T-helper 2 cell treated with Interferon-gamma antibody and Interleukin-4, amounts not matched to agents 100 ng/mL and 5 ng/mL, for 36 hours (primary cell): ENCODE results near the gene TNS3. TPM values are rescaled to one million over a fixed set of nuclear protein-coding genes. Genes with fewer than 3 reads are reported as not detected.

Source experiments
- intact Hi-C: fragments of 100-400 bp; cut with micrococcal nuclease; formaldehyde crosslinking; loops from one replicate; pipeline ENCODE4 v1.15.1; 2023
- total RNA-seq: library from RNA; stranded (reverse); gene quantifications from 2 replicates; pipeline ENCODE4 v1.2.3, GENCODE V29; 2022

The TNS3 gene
- total RNA-seq, 1 donor from 2014 or later = 0.20 TPM

DNA sequence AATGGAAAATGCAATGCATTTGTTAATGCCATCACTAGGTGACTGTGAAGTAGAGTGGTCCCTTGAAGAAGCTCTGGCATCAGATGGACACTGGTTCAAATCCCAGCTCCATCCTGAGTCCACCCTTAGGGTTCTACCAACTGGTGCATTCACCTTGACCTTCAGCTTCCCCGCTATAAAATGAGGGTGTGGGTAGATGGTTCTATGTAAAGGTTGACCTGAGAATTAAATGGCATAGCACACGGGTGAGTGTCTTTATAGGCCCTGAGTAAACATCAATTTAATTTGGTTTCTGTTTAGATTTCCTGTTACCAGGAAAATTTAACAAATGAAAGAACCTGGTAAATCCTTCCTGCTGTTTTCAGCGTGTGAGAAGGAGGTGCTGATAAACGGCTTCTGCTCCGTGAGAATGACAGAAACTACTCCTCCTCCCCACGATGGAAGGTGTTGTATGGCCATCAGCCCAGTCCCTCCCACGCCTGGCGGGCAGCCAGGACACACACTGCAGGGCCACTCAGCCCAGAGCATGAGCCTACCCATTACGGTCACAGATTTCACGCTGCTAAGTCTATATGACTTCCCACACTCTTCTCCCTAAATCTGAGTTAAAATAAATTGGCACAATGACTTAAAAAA lies 210.1 kb downstream of the TNS3 start:
- intact Hi-C loops = no loop called here

DNA sequence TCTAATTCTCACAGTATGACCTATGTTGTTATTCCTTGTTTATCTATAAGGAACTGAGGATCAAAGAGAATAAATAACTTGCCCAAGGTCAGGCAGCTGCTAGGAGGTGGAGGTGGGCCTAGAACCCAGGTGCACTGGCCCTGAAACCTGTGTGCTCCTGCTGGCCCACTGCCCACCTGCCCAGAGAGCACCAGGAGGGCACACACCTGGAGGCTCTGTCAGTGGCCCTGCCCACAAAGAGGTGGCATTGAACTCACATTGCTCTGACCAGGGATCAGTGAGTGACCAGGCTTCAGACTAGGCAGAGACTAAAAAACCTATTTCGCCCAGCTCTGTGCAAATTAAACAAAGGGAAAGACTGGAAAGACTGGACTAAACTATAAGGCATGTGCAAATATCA lies 210.6 kb downstream of the TNS3 start:
- intact Hi-C loops = no loop called here

DNA sequence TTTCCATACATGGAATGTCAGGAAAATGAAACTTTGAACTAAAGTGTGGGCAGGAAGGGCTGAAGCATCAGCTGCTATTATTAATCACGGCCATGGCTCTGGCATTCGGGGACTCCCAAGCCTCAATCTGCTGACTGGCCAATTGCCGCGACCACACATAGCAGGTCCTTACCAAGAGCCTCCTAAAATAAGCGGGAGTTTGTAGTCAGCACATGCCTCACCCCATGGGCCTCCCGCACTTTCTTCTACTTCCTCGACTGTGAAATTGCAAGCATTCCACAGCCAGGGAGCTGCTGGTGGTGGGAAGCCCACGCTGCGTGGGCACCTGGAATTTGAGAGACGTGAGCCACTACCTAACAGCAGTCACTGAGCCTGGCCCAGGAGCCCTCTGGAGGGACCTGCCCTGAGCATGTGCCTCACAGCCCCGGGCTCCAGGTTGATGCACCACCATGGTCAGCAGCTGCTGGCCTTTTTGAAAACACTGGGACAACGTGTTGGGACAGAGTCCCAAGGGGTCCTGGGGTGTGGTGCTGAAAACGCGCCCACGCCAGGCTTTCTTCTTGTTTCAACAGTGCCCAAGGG lies 211.4 kb downstream of the TNS3 start:
- intact Hi-C loops = no loop called here

DNA sequence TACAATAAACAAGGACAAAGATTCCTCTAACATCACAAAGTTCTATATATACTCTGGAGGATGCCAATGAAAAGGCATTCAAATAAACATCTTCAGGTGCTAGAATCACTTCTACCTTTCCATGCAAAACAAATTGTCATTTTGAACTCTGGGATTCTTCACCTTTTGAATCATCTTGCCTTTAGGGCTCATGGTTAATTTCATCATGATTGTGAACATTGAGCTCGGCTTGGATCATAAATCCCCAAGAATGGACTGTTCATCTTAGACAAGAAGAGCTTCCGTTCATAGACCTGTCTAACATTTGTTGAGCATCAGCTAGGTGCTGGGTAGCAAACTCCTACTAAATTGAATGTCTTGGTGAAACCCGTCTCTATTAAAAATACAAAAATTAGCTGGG lies 212.2 kb downstream of the TNS3 start:
- intact Hi-C loops = no loop called here

DNA sequence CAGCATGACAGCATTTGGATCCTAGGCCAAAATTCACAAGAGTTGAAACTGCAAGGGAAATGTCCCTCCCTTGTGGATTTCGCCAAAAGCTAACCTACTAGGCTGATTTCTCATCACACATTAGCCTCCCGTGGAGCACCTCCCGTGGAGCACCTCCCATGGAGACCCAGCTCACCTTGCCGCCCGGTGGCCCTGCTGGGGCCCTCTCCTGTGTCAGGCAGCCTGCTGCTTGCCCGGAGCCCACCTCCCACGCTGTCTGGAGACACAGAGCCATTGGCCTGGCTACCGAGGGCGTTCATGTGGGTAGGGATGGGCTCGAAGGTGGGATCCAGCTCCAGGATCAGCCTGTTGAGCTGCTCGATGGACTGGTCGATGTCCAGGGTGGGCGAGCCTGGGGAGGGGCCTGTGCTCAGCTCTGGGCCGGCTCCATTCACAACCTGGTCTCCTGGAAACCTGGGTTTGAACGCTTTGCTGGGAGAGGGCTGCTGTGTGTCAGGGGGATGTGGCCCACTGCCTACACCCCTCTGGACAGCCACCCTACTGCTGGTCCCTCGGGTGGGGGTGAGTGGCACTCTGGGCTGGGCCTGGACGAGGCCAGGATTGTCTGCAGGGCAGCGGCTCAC lies 213.6 kb downstream of the TNS3 start:
- intact Hi-C loops = no loop called here

DNA sequence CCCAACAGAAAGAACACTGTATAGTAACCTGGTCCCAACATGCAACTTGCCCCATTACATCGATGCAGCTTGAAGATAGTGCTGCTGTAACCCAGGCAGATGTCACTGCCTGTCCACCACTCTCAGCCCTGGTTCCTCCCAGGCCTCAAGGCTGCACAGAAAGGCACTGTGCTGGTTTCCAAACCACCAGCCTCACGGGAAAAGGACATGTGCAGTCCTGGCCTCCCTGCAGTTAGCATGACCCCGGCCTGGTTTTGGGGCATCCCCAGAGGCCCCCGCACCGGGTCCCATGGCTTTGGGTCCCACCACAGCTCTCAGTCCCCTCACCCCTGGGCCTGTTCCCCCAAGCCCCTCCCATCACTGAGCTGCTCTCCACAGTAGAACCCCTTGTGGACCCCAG lies 214.5 kb downstream of the TNS3 start:
- intact Hi-C loops = no loop called here

DNA sequence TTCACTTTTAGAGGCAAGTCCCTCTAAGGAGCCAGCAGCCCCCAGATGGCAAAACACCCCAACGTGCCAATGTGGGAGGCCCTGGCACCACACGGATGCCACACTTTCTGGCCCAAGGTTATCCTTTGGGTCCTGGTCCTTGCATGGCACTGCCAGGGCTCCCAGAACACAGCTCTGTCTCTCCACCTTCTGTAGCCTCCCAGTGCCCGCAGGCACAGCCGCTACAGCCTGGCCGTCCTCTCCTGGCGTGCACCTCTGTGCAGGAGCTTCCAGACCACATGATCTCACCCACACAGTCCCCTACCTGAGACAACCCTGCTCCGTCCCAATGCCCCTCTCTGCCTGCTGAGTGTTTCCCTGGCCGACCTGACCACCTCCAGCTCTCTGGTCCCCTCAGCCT lies 215.0 kb downstream of the TNS3 start:
- intact Hi-C loops = no loop called here

DNA sequence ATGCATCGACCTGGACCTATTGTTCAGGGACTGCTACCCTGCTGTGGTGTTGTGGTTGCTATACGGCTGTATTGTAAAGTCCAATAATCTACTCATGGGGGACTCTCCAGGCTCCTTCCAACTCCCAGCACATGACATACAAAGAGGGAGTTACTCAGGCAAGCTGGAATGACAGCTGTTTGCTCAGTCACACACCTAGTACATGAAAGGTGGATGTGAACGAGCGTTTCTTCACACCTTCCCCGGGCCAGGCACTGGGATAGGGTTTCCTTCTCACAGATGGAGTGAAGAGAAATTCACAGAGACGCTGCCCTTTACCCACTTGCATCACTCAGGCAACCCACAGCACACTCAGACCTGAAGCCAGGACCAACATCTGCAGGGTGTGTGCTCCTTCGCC lies 215.7 kb downstream of the TNS3 start:
- intact Hi-C loops = no loop called here

DNA sequence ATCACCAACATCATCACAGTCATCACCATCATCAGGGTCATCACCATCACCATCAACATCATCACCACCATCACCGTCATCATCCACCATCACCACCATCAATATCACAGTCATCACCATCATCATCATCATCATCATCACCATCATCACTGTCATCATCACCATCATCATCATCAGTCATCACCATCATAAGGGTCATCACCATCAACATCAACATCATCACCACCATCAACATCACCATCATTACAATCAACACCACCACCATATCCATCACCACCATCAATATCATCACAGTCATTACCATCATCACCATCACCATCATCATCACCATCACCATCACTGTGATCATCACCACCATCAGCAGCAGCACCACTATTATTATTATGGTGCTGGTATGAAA lies 218.9 kb downstream of the TNS3 start:
- intact Hi-C loops = no loop called here

DNA sequence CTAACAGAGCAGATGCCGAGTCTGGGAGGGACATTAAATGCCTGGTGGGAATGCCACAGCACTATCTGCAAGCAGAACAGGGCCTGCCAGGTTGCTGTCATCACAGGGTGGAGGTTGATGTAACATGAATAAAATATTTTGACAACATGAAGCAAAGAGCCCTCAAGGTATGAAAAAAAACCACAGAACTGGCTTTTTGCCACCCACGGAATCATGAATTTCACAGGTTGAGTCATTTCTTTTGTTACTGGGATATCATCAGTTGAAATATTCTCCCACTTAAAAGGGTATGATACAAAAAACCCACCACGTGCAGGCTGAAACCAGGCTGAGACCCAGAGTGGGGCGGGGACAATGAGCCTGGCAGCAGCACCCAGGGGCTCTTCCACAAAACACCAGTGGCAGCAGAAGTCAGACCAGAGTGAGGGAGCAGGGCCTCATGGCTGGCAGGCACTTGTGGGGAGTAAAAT lies 220.1 kb downstream of the TNS3 start:
- intact Hi-C loops = no loop called here

DNA sequence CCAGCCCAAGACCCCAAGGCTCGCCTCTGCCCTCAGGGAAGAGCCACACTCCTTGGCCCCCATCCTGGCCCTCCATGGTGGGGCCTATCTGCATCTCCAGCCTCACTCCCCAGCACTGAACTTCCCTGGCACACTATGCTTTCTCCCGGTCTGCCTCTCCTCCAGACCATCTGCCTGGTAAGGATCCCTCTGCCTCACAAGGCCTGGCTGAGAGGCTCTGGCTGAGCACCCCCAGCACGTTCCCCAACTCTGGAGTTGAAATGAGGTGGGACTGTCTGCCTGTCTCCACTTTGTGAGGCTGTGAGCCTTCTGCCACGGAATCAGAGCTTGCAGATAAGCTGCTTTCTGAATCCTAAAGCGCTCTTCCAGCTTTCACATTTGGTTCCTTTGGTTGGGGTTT lies 220.7 kb downstream of the TNS3 start:
- intact Hi-C loops = no loop called here

DNA sequence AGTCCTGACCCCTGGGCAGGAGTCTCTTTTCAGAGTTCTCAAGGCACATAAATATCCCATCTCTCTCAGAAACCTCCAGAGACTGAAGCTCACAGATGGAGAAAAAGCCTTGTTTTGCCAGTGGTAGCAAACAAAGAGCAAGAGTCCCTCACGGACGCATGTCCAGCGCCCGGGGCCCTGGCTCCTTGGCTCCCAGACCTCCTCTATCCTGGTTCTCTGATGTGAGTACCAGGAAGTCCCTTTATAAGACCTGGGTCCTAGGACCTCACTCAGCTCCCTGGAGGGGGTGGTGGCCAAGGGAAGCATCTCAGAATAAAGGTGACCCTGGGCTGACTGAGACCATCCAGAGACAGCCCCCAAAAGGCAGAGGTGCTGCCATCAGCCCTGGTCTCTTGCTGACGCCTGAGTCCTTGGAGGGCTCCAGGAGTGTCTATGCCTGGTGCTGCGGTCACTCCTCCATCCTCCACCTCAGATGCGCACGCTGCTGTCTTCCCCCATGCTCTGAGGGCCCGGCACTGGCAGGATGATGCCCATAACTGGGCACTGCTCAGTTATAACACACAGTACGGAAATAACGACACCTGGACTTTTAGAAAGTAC lies 221.5 kb downstream of the TNS3 start:
- intact Hi-C loops = no loop called here

DNA sequence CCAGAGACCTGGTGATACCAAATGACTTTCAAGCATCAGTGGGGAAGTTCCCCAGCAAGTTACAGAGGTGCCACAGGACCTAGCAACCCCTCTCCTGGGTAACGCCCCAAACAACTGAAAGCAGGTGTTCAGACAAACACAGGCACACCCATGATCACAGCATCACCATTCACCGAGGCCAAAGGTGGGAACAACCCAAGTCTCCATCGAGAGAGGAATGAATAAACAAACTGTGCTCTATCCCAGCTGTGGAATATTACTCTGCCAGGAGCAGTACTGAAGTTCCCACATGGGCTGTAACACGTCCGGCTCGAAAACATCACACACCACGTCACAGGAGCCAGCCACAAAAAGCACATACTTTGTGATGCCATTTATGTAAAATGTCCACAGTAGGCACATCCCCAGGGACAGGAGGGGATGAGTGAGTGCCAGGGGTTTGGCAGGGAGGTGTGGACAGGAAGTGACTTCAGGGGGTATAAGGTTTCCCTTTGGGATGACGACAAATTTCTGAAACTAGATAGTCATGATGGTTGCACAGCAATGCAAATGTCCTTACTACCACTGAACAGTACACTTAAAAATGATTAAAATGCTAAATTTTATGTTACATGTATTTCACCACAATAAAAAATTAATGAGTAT lies 222.8 kb downstream of the TNS3 start:
- intact Hi-C loops = no loop called here

DNA sequence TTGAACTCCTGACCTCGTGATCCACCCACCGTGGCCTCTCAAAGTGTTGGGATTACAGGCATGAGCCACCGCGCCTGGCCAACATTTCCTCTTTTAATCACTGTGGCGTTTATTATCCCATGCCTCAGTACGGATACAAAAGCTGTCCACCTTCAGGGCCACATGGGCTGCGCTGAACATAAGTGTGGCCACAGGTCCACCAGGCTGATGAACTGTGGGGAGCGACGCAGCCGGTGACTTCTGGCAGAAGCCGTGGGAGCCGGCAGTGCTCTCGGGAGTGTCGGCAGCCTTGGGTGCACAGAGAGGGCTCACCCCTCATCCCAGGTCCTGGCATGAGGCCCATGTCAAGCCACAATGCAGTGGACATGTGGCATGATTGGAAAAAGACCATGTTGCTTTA lies 223.6 kb downstream of the TNS3 start:
- intact Hi-C loops = no loop called here

DNA sequence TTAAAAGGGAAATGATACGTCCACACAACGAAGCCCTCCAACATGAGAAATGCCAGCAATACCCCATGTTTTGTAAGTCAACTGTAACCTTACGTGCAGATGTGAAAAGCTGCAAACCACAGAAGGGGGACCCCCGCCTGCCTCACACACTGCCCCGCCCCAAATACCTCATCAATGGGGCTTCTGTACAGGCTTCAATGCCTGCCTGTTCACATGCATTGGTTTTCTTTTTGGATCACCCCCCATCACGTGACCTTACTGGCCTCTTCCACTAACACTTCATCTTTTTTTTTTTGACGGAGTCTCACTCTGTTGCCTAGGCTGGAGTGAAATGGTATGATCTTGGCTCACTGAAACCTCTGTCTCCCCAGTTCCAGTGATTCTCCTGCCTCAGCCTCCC lies 224.0 kb downstream of the TNS3 start:
- intact Hi-C loops = no loop called here

DNA sequence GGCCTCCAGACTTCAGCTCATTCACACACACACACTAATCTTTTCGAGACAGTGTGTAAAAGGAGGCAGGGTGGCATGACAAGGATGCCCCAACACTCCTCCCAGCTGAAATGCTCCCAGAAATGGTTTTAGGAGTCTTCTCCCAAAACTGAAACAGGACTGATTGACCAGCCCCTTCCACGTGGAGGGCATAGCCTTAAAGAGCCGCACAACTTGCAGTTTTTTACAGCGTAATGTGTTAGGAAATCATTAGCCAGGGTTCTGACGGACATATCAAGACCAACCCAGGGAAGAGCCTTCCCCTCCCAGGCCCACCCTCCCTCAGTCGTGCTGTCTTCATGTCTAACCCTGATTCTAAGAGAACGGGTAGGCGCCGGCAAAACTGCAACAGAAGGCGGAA lies 224.6 kb downstream of the TNS3 start:
- intact Hi-C loops = no loop called here

DNA sequence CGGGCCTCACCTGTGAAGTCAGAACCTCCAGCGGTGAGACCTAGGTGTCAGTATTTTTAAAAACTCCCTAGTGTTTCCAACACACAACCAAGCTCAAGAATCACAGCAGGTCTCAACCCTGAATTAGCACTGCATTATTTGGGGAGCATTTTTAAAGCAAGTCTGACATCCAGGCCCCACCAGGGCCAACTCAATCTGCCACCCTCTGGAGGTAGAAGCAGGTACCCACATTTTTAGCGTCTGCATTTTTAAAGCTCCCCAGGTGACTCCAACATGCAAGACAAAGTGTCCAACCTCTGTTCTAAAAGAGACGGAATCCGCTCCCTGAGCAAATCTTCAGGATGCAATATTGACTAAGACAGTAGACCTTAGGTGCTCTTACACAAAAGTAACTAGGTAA lies 225.7 kb downstream of the TNS3 start:
- intact Hi-C loops = no loop called here

DNA sequence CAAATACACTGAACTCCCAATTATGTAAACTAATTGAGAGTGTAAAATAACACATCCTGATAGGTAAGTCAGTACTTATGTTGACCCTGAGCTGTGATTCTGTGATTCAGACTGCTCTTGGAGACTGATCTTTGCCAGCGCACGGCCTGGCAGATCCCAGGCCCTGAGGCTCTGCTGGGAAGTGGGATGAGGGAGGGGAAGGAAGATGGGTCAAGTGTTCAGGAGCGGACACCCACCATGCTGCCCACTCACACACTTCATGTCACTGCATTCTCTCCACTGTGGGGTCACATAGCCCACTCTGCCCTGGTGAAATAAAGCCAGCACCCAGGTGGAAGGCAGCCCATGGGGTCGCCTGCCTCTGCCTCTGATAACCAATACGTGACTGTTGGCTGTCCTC lies 226.2 kb downstream of the TNS3 start:
- intact Hi-C loops = no loop called here

DNA sequence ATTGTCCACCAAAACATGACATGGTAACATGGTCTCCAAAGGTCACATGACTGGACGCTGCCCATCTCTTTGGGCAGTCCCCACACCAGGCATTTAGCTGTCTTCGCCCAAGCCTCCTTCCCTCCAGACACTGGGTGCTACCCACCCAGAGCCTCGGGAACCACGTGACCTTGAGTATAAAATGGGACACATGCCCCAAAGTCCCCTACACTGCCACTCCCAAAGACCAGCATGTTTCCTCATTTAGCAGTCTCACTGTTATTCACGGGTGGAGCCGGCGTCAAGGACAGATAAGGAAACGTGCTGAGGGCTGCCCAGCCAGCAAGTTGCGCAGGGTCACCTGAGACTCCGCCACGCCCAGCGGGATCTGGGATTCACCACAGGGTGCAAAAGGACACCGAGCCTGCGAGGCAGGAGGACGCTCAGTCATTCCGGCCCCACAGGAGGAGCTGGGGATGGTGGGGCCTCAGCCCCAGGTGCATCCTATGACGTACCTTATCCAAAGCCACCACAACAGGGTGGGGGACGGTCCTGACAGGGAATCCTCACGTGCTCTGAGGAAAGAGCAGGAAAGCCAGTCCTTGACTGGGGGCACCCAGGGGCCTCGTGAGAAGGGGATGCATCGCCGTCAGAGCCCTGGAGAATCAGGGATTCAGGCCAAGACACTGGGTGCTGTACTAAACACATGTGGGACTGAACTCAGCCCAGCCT lies 226.9 kb downstream of the TNS3 start:
- intact Hi-C loops = no loop called here

DNA sequence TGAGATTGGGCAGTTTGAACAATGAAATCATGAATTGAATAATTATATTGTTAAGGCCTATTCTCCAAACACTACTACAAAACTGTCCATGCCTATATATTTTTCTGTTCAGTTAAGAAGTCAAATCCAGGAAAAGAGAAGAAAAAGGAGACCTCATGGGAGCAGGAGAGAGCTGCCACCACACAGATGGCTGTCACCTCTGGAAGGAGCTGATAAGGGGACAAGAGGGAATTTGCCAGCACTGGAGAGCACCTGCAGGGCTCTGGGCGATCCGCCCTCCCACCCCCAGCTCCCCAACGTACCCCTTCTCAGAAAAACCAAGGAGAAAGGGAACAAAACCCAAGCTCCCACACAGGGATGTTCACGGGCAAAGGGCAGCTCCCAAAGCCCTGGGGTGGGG lies 227.8 kb downstream of the TNS3 start:
- intact Hi-C loops = no loop called here

DNA sequence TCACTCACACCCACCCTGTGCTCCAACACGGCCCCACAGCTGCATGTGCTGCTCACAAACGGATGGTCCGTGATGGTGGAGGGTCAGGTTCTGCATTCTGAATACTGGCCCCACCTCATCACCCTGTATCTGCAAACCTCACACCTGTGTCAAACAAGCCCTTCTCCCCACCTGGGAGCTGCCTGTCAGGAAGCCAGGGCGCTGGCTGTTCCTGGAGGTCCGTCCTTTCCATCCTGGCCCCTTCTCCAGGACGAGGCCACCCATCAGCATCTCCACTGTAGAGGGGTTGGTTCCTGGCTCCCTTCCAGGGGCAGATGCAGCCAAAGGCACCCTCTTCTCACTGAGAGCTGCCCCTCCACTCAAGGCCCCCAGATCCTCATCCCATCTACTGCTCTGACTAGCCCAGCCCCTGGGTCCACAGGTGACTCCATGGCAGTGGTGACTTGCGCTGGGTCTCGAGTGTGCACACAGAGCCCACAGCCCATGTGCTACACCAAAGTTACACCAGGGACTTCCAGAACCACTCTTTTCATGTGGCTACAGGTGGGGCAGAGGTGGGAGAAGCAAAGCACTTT lies 229.4 kb downstream of the TNS3 start:
- intact Hi-C loops = no loop called here
